ENCODE results near the gene ATP2C2. TPM values are rescaled to one million over a fixed set of nuclear protein-coding genes. Genes with fewer than 3 reads are reported as not detected.

The ATP2C2 gene
- total and polyA plus RNA-seq, 2 of the 8 experiments (the other 6 are each of a cell fraction or from before 2014, with no cell fraction given) = 1.2 to 2.8 TPM

DNA sequence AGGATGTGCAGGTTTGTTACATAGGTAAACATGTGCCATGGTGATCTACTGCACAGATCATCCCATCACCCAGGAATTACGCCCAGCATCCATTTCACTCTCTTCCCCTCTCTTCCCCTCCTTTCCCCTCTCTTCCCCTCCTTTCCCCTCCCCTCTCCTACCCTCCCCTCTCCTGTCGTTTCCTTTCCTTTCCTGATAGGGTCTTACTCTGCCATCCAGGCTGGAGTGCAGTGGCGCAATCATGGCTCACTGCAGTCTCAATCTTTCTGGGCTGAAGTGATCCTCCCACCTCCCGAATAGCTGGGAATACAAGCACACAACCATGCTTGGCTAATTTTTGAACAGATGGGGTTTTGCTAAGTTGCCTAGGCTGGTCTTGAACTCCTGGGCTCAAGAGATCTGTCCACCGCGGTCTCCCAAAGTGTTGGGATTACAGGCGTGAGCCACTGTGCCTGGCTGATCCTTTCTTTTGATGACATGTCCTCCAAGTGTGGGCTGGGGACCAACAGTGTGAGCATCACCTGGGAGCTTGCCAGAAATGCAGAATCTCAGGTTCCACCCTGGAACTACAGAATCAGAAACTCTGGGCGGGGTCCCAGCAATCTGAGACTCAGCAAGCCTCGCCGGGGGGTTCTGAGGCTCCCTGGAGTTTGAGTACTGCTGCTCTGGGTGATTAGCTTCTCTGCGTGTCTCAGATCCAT is 10.8 kb downstream of the ATP2C2 start:
- H2BK15ac ChIP-seq (ENCODE audit: low read length) = no peak overlapping the region
- H3K9me3 ChIP-seq (ENCODE audit: insufficient read depth in 2 of 2, low read depth in 1 of 2, low read length in 1 of 2) = no peaks in the 10 kb centered on the region
- no peak overlapping the region for H3K27ac ChIP-seq (ENCODE audit: low read depth, low read length)
- no peak overlapping the region for H3K56ac ChIP-seq (replicated peaks; ENCODE audit: insufficient read length, low read depth, low read length)
- H3K4me1 ChIP-seq (replicated peaks in 1 of 4; ENCODE audit: control insufficient read depth in 3 of 4, insufficient read depth in 4 of 4, low read length in 3 of 4) = peaks cover 0 to 11% (median 5%) of the 10 kb centered on the region in 4 experiments; a peak in 4 of 7 replicates
- TF ChIP-seq CREB1 (IDR thresholded peaks at IDR 0.05) (no peak), CEBPB (IDR thresholded peaks at IDR 0.05; ENCODE audit: low read depth, low read length) (0 out of 2 replicates have a peak, but pooled peaks have one; percentile 33)
- ChIA-PET POLR2A (ENCODE audit: partially characterized antibody) (interaction anchor here (0.9 to 3.8 kb wide), 2 partner anchors 9 to 11 kb away, joined by 3 to 17 read pairs; partner anchors contain the start of gene ATP2C2), CTCF (ENCODE audit: partially characterized antibody) (interaction anchor here (0.6 to 2.1 kb wide), 6 partner anchors 11 to 266 kb away, joined by 3 to 6 read pairs (median 4); partner anchors contain the start of gene ATP2C2)
- no peak overlapping the region for H2BK5ac ChIP-seq (ENCODE audit: low read depth, low read length)
- H3K27me3 ChIP-seq (replicated peaks in 1 of 4; ENCODE audit: control insufficient read depth in 3 of 4, extremely low read depth in 1 of 4, insufficient read depth in 3 of 4, low read length in 3 of 4) = no peaks in the 10 kb centered on the region; a peak in 1 of 7 replicates
- H3K23ac ChIP-seq (ENCODE audit: insufficient read length) = no peak overlapping the region
- no peaks in the 10 kb centered on the region for H3K36me3 ChIP-seq (ENCODE audit: control insufficient read depth in 2 of 4, insufficient read depth in 4 of 4, low read length in 3 of 4)
- no peaks in the 10 kb centered on the region for H4K20me1 ChIP-seq (replicated peaks in 1 of 2; ENCODE audit: control insufficient read depth in 1 of 2, insufficient read depth in 2 of 2, low read length in 2 of 2)
- H3K23me2 ChIP-seq (ENCODE audit: low read depth, low read length) = no peaks in the 10 kb centered on the region
- peak overlapping the region in 1 of 2 experiments; percentile 25; a peak in 1 of 4 replicates for H3K4me2 ChIP-seq (ENCODE audit: insufficient read depth in 1 of 2, low read depth in 2 of 2, low read length in 2 of 2)
- WGBS, 2 experiments (ENCODE audit: extremely low coverage in 1 of 2, insufficient coverage in 1 of 2, insufficient read length in 1 of 2, insufficient replicate concordance in 2 of 2, low coverage in 1 of 2, low lambda C conversion rate in 2 of 2, missing lambda C conversion rate in 1 of 2) = 82% methylated on average over 9 of the region's 11 CpGs; no CpG with 5 or more reads in 1 of the 2 experiments
- H3K18ac ChIP-seq (ENCODE audit: extremely low read depth, low read length) = no peak overlapping the region
- H3K9ac ChIP-seq (replicated peaks in 1 of 4; ENCODE audit: extremely low read depth in 1 of 4, low read depth in 3 of 4, low read length in 3 of 4) = no peak overlapping the region
- no peak overlapping the region for H2BK120ac ChIP-seq (replicated peaks; ENCODE audit: low read depth, low read length)
- no peak overlapping the region; the same call in 1 of the 2 replicates for H4K8ac ChIP-seq (ENCODE audit: extremely low read depth, insufficient read depth, low read length)
- DNase-seq (ENCODE audit: low read depth in 1 of 2, low spot score in 2 of 2) = no peak
- H3K79me1 ChIP-seq (ENCODE audit: low read depth, low read length) = no peaks in the 10 kb centered on the region
- no peak overlapping the region for H3K14ac ChIP-seq (ENCODE audit: insufficient read length)
- H2BK12ac ChIP-seq (ENCODE audit: low read depth, low read length) = 0 out of 2 replicates have a peak overlapping the region, but pooled peaks have one; percentile 5
- no peak overlapping the region for H4K5ac ChIP-seq (ENCODE audit: insufficient read length, low read depth, low read length)
- no peak overlapping the region for H4K91ac ChIP-seq (replicated peaks; ENCODE audit: insufficient read length, low read length)
- H2BK20ac ChIP-seq (ENCODE audit: low read length) = no peak overlapping the region
- FAIRE-seq = no peak
- H3K79me2 ChIP-seq (ENCODE audit: control insufficient read depth in 1 of 2, insufficient read depth in 2 of 2, low read length in 2 of 2) = no peaks in the 10 kb centered on the region
- no peak overlapping the region for H3K4me3 ChIP-seq (ENCODE audit: extremely low read depth in 1 of 4, insufficient read depth in 2 of 4, low read depth in 3 of 4, low read length in 4 of 4)
- no peak overlapping the region for H2AK5ac ChIP-seq (ENCODE audit: low read depth, low read length)
- H3K4ac ChIP-seq (replicated peaks; ENCODE audit: insufficient read length, low read depth, low read length) = no peak overlapping the region
- H2AFZ ChIP-seq (ENCODE audit: low read length) = no peak overlapping the region

All from H1 (cell line).